NCI-H446 (cell line): ENCODE measurements around the gene TMEM217.

Experiments used
- DNase-seq, 2 experiments: peaks; one replicate each; lab custom pipeline; 2025; lab: John Stamatoyannopoulos, UW

Gene TMEM217

GRCh38 chr6:37169496-37170272 lies 88.3 kb downstream of the TMEM217 start, which contains the start of gene PIM1:
PIM1 (plus strand) TSS chr6:37170152; CDS start chr6:37170576, 424 bp downstream.
- peak; percentile 96 to 98 for DNase-seq

- DNase-seq = peak; percentile 52 to 67
These were observed 89.0 kb downstream of the TMEM217 start for GRCh38 chr6:37168811-37169495.

GRCh38 chr6:37168163-37168758 lies 89.7 kb downstream of the TMEM217 start:
- no peak for DNase-seq

GRCh38 chr6:37162740-37163139 lies 95.2 kb downstream of the TMEM217 start:
- no peak for DNase-seq
